Measurements from ENCODE around the gene VIPR2.

- TF ChIP-seq CTCF (IDR thresholded peaks at IDR 0.05 in 8 of 11, conservative IDR thresholded peaks at IDR 0.05 in 3 of 11) (no peak), POLR2AphosphoS5 (IDR thresholded peaks at IDR 0.05) (no peak), POLR2A (IDR thresholded peaks at IDR 0.05) (no peak)
Measured at GRCh38 chr7:159027789-159028507, 116.7 kb downstream of the VIPR2 start.
